Measurements from ENCODE around the gene SLC9A2. TPM values are rescaled to one million over a fixed set of nuclear protein-coding genes. Genes with fewer than 3 reads are reported as not detected.

SLC9A2 gene
- total RNA-seq, 1 experiment from 2014 or later = 0.09 TPM

GRCh38 chr2:102657770-102658169, 38.4 kb downstream of the SLC9A2 start:
- CTCF ChIA-PET = no interaction called here
- Mint-ChIP-seq H3K4me1 (ENCODE audit: insufficient read depth, unreplicated experiment) (peaks cover 6% of the 10 kb centered on the region), H3K4me3 (ENCODE audit: unreplicated experiment) (no peak overlapping the region), H3K27me3 (ENCODE audit: insufficient read depth, unreplicated experiment) (peaks cover 12% of the 10 kb centered on the region), H3K27ac (ENCODE audit: low read depth, unreplicated experiment) (no peak overlapping the region), H3K9me3 (ENCODE audit: unreplicated experiment) (no peaks in the 10 kb centered on the region), H3K36me3 (ENCODE audit: insufficient read depth, unreplicated experiment) (no peaks in the 10 kb centered on the region)
- POLR2A ChIA-PET = no interaction called here
- no TSS peak for BruUV-seq (replicated peaks)
- intact Hi-C loops (cut with micrococcal nuclease) = no loop called here
- no peak for TF ChIP-seq CTCF (IDR thresholded peaks at IDR 0.05; ENCODE audit: unreplicated experiment)
- peak; percentile 17 for DNase-seq (ENCODE audit: unreplicated experiment)

DNA sequence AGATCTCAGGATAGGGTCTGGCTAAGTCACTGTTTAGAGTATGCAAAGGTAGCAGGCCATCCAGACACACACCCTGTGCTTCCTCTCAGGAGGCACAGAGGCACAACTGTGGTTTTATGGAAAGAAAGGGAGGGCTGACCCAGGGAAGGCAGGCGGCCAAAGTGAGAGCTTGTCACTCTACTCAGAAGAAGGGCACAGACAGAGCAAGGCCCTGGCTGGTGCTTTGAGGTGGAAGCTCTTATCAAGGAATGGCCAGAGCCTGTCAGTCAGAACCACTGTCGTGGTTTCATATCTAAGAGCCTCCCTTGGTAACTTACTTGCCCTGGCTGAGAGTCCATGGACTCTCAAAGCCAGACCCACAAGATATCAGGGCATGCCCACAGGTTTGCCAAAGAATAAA, 40.7 kb downstream of the SLC9A2 start:
- DNase-seq (ENCODE audit: unreplicated experiment) = no peak
- Mint-ChIP-seq H3K27me3 (ENCODE audit: insufficient read depth, unreplicated experiment) (no peaks in the 10 kb centered on the region), H3K4me1 (ENCODE audit: insufficient read depth, unreplicated experiment) (peaks cover 6% of the 10 kb centered on the region), H3K36me3 (ENCODE audit: insufficient read depth, unreplicated experiment) (no peaks in the 10 kb centered on the region), H3K4me3 (ENCODE audit: unreplicated experiment) (no peak overlapping the region), H3K27ac (ENCODE audit: low read depth, unreplicated experiment) (no peak overlapping the region), H3K9me3 (ENCODE audit: unreplicated experiment) (no peaks in the 10 kb centered on the region)
- intact Hi-C loops (cut with micrococcal nuclease) = no loop called here
- CTCF ChIA-PET = interaction anchor here (1.0 kb wide), 1 partner anchor 187 kb away, joined by 6 read pairs; the partner anchor contains the start of gene SLC9A4
- no peak for TF ChIP-seq CTCF (IDR thresholded peaks at IDR 0.05; ENCODE audit: unreplicated experiment)
- POLR2A ChIA-PET = no interaction called here
- BruUV-seq (replicated peaks) = no TSS peak

DNA sequence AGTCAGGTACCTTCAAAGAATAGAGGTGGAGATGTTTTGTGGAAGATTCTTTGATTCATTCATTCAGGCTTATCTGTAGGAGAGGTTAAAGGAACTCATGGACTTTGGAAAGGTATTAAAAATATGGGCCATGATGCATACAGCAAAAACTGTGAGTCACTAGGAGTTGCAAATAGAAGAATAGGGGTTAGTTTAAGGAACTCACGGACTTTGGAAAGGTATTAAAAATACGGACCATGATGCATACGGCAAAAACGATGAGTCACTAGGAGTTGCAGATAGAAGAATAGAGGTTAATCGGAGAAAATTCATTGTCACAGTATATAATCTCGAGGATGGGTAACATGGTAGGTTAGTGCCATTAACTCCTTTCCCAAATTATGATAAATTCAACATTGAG, 41.2 kb downstream of the SLC9A2 start:
- H3K4me1 Mint-ChIP-seq (ENCODE audit: insufficient read depth, unreplicated experiment) = peaks cover 6% of the 10 kb centered on the region
- peak; percentile 34 for DNase-seq (ENCODE audit: unreplicated experiment)
- POLR2A ChIA-PET = interaction anchor here (0.6 kb wide), 1 partner anchor 1734 kb away, joined by 3 read pairs; no protein-coding TSS in a partner anchor
- no peaks in the 10 kb centered on the region for H3K27me3 Mint-ChIP-seq (ENCODE audit: insufficient read depth, unreplicated experiment)
- no TSS peak for BruUV-seq (replicated peaks)
- no peaks in the 10 kb centered on the region for H3K9me3 Mint-ChIP-seq (ENCODE audit: unreplicated experiment)
- no peak for TF ChIP-seq CTCF (IDR thresholded peaks at IDR 0.05; ENCODE audit: unreplicated experiment)
- H3K36me3 Mint-ChIP-seq (ENCODE audit: insufficient read depth, unreplicated experiment) = no peaks in the 10 kb centered on the region
- no peak overlapping the region for H3K27ac Mint-ChIP-seq (ENCODE audit: low read depth, unreplicated experiment)
- intact Hi-C loops (cut with micrococcal nuclease) = no loop called here
- no peak overlapping the region for H3K4me3 Mint-ChIP-seq (ENCODE audit: unreplicated experiment)
- CTCF ChIA-PET = interaction anchor here (0.6 to 1.0 kb wide), 2 partner anchors 124 to 187 kb away, joined by 3 to 6 read pairs; partner anchors contain the start of gene SLC9A4

GRCh38 chr2:102661846-102662245, 42.5 kb downstream of the SLC9A2 start:
- Mint-ChIP-seq H3K36me3 (ENCODE audit: insufficient read depth, unreplicated experiment) (no peaks in the 10 kb centered on the region), H3K4me3 (ENCODE audit: unreplicated experiment) (no peak overlapping the region), H3K4me1 (ENCODE audit: insufficient read depth, unreplicated experiment) (peaks cover 6% of the 10 kb centered on the region), H3K27ac (ENCODE audit: low read depth, unreplicated experiment) (no peak overlapping the region), H3K9me3 (ENCODE audit: unreplicated experiment) (no peaks in the 10 kb centered on the region), H3K27me3 (ENCODE audit: insufficient read depth, unreplicated experiment) (no peaks in the 10 kb centered on the region)
- no peak for TF ChIP-seq CTCF (IDR thresholded peaks at IDR 0.05; ENCODE audit: unreplicated experiment)
- CTCF ChIA-PET = interaction anchor here (0.6 to 1.6 kb wide), 4 partner anchors 43 to 778 kb away, joined by 3 to 5 read pairs (median 3); no protein-coding TSS in a partner anchor
- intact Hi-C loops (cut with micrococcal nuclease) = no loop called here
- POLR2A ChIA-PET = interaction anchor here (0.8 kb wide), 1 partner anchor 235 kb away, joined by 5 read pairs; no protein-coding TSS in a partner anchor
- DNase-seq (ENCODE audit: unreplicated experiment) = no peak
- no TSS peak for BruUV-seq (replicated peaks)

All from MCF 10A (cell line).